ENCODE results near the gene PKDREJ.

DNA sequence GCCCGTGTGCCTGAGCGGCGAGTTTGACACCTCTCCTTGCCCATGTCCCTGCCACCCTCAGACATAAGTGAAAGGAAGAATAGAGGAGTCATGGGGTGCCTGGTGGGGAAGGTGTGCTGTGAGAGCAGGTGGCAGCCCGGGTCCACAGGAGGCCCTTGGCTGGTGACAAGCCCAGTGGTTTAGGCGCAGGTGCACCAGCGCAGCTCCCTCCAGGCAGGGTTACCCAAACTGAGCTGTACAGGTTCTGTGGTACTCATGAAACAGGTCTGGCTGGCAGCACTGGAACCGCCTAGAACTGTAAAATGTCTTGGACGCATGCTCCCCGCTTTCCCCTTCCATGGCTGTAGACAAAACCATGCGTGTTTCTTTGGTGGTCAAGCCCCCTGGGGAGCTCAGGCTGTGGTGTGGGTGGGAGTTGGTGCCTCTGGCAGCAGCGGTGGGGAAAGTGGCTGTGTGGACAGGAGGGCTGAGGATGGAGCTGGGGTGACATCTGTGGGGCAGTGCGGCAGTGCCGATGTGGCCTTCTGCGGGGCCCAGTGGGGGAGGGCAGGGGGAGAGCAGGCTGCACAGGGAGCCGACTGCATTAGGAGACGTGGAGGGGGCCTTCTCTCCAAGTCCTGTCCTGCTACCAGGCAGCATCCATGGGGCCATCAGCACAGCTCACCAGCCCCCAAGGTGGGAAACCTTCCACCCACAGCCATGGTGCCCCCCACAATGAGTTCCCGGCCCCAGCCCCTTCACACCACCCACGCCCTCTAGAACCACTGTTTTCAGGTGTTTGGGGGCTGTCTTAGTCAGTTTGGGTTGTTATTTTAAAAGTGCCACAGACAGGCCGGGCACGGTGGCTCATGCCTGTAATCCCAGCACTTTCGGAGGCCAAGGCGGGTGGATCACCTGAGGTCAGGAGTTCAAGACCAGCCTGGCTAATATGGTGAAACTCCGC, 28.0 kb upstream of the PKDREJ start:
- TF ChIP-seq, protein P1, sequence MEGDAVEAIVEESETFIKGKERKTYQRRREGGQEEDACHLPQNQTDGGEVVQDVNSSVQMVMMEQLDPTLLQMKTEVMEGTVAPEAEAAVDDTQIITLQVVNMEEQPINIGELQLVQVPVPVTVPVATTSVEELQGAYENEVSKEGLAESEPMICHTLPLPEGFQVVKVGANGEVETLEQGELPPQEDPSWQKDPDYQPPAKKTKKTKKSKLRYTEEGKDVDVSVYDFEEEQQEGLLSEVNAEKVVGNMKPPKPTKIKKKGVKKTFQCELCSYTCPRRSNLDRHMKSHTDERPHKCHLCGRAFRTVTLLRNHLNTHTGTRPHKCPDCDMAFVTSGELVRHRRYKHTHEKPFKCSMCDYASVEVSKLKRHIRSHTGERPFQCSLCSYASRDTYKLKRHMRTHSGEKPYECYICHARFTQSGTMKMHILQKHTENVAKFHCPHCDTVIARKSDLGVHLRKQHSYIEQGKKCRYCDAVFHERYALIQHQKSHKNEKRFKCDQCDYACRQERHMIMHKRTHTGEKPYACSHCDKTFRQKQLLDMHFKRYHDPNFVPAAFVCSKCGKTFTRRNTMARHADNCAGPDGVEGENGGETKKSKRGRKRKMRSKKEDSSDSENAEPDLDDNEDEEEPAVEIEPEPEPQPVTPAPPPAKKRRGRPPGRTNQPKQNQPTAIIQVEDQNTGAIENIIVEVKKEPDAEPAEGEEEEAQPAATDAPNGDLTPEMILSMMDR (IDR thresholded peaks at IDR 0.05) = no peak
- TF ChIP-seq POLR2AphosphoS5 (IDR thresholded peaks at IDR 0.05; ENCODE audit: insufficient read depth in 1 of 2, low read depth in 1 of 2) = no peak
- no peak for TF ChIP-seq POLR2A (IDR thresholded peaks at IDR 0.05)

Measured in vagina (tissue), 2 donors.